Activated gamma-delta T cell (primary cell): ENCODE measurements around the gene SMOC1.
"Not testable (repeated sequence)": the region's sequence is repeated elsewhere in the genome, so short reads cannot be mapped to it uniquely, and the experiment has no call there.

Experiments used
- DNase-seq: peaks from one replicate; lab custom pipeline; 2025; lab: John Stamatoyannopoulos, UW

The SMOC1 gene

DNA sequence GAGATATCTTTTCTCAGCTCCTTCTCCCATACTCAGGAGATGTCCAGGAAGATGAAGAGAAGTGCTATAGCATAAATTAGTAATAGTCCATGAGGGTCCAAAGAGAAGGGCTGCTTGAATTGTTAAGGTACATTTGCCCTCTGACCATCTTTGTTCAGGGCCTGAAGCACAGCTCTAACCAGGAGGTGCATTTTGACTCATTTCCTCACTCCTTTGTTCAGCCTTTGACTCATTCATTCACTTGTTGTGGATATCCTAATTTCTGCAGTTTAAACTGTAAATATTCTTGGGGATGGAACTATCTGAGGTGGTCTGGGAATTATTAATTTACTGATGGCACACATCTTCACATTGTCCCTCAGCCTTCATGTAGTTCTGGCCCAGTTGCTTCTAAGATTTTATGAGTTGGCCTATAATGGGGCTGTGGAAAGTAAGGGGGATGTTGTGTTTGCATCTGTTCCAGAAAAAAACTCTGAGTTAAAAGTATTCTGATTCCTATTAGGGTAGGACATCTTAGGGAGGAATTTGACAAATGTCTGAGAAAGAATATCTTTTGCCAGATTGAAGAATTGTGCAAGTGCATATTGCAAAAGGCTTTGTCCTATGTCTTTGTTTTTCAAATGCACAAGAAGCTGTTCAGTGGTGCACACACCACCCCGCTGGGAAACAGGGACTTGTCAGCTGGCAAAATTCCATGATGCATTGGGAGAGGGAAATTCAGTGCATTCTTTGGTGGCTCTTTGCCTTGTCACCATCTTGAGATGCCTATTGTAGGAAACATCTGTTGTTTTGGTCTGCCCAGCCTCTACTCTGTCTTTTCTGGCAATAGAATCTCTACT is 22.1 kb downstream of the SMOC1 start:
- DNase-seq, result no peak

- not testable (repeated sequence) for DNase-seq
Observed at GRCh38 chr14:69903046-69903445, 23.8 kb downstream of the SMOC1 start.

GRCh38 chr14:69904246-69904645 is 25.0 kb downstream of the SMOC1 start:
- DNase-seq, result no peak

DNA sequence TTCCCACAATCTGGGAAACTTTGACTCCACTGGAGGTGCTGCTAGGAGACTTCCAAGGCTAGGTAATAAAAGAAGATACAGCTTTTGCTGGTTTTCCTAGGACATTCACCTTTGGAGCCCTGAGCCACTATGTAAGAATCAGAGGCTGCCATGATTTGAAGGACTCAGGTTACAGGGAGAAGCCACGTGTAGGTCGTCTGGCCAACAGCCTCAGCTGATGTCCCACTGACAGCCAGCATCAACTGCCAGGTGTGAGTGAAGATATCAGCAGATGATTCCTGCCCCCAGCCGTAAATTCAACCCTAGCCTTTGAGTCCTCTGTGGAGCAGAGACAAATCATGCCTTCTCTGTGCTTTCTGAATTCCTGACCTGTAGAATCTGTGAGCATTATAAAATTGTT is 27.0 kb downstream of the SMOC1 start:
- no peak for DNase-seq

DNA sequence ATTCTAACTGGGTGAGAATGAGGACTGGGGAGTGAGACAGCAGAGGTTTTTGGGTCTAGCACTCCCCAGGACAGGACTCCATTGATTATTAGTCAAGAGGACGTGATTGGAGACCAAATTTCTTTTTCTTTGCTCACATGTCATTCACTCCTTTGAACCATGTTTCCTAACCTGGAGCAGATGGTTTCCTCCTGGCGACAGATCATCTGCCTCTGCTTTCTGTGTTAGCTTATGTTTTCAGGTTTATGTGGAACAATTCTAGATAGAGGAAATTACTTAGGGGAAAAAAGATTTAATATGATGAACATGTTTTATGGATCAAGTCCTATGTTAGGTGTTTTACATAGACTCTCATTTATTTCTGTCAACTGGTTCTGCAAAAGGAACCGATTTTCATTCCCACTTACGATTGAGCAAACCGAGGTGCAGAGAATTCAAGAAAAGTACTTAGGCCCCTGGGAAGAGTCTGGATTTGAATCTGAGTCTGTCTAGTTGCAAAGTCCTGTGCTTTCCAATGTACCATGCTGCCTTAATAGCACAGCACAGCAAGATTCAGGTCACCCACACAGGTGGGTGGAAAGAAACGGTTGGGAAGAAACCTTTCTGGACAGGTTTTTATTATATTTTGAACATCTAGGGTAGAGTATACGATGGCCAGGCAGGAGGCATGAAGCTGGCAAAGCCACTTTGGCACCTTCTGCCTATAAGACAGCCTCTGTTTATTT is 30.8 kb downstream of the SMOC1 start:
- DNase-seq, result no peak

DNA sequence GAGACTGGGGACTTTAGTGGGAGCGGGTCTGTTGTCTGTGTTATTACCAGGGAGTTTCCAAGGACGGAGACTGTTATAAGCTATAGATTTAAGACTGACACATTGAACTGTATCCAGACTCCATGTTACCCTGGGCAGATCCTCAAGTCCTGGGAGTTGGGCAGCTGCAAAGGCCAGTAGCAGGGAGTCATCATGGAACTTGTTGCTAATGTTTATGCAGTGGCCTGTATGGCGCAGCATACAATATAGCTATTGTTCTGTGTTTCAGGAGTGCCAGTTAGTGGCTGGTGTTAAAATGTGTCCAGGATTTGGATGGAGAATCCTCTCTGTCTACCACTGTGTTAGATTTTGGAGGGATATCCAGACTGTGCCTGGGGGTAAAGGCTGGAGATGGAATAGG is 31.7 kb downstream of the SMOC1 start:
- no peak for DNase-seq

GRCh38 chr14:69913686-69914085 is 34.5 kb downstream of the SMOC1 start:
- DNase-seq, result no peak

DNA sequence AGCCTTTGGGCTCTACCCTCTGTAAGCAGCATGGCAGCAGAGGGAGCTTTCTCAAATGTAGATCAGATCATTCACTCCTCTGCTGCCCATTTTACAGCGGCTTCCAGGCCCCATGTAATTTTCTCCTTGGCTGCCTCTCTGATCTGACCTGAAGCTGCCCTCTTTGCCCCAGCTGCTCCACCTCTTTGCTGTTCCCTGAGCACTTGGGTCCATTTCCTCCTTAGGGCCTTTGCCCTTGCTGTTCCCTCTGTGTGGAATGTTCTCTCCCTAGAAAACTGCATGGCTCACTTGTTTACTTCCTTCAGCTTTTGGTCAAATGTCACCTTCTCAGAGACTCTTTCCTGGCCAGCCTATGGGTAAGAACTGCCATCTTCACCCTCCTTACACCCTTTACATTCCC is 37.2 kb downstream of the SMOC1 start:
- no peak for DNase-seq

DNA sequence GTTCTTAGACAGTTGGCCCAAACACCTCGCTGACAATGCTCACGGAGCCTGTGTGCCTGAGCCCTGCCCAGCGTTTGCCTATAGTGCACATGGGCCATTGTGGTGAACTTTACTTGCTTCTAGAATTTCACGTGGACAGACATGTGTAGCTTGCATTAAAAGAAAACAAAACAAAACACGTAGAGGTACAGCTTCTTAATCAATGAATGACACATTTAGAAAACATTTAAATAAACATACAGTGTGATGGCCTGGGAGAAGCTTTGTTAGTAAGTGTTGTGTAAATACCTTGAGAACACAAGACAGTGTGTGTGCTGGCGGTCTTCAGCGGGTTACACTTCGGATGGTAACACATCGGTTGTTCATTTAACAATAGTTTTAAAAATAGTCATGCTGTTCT is 38.1 kb downstream of the SMOC1 start:
- DNase-seq, result no peak

DNA sequence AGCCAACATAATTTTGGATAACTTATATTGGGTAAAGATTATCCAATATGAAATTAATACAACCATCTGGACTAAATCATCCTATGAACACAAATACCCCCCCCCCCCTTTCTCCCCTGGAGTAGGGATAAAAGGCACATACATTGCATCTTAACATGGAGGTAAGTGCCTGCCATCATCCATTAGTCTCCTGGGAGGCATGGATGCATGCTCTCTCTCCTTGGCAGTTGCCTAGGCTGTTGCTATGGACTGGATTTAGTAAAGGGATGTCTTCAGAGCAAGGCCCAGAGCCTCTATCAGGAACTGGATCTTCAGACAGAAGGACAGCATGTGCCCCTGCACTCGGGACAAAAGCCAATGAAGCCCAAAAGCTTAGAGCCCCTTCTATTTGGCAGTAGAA is 40.6 kb downstream of the SMOC1 start:
- no peak for DNase-seq

GRCh38 chr14:69921052-69921451 is 41.8 kb downstream of the SMOC1 start:
- DNase-seq, result no peak

GRCh38 chr14:69922198-69922597 is 43.0 kb downstream of the SMOC1 start:
- DNase-seq, result no peak

GRCh38 chr14:69924201-69924600 is 45.0 kb downstream of the SMOC1 start:
- no peak for DNase-seq

DNA sequence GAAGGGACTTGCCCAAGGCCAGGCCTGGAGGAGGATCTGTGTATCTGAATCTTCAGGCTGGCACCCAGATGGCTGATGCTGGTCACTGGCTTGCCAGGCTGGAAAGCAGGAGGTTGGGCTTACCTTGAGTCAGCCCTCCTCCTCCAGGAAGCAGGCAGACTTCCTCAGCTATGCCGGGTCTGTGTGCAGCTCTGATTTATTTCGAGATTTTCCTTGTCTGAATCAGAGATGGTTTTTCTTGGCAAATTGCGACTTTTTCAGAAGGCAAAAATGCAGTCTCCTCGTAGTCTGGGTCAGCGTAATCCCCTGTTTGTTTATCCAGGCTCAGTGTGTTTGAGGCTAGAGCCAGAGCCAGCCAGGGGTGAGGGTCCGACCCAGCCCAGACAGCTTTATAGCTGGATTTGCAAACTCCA is 48.9 kb downstream of the SMOC1 start:
- no peak for DNase-seq

DNA sequence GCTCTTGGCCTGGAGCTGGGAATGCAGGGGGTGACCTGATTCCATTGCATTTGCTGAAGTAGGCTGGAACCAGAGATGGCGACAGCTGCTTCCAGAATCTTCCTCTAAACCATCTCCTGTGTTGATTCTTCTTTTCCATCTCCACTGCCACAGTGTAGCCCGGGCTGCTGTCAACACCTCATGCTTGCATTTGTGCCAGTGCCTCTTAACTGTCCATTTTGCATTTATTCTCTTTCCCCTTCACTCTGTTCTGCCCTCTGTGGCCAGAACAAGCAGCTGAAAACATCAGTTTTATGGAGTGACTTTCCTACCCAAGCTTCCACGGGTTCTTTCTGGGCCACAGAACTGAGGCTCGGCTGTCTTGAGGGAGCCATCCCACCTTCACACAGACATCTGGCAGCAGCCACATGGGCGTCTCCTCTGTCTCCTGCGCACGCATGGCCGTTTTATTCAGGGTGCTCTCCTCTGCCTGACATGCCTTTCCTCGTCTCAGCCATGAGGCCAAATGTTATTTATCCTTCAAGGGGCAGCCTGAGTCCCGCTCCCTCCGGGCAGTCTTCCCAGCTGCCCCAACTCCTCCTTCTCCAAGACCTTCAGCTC is 51.7 kb downstream of the SMOC1 start:
- DNase-seq, result no peak

DNA sequence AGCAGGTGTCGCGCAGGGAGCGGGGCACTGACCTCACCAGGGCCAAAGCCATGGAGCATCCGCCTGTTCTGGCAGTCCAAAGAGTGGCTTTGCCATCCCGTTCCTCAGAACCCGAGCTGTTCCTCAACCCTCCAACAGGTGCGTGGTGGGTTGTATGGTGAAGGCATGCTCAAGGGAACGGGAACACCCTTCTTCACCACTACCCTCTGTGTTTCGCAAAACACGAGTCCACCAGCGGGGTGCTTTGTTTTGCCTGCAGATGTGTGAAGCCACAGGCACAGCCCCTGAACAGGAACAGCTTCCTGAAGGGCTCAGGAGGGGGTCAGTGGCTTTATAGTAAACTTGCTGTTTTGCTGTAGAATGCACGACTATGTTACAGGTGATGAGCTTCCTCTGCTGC is 52.7 kb downstream of the SMOC1 start:
- no peak for DNase-seq

- DNase-seq, result no peak
Observed at GRCh38 chr14:69932391-69932790, 53.2 kb downstream of the SMOC1 start.

- DNase-seq, result no peak
Observed at GRCh38 chr14:69933623-69934275, 54.5 kb downstream of the SMOC1 start.

DNA sequence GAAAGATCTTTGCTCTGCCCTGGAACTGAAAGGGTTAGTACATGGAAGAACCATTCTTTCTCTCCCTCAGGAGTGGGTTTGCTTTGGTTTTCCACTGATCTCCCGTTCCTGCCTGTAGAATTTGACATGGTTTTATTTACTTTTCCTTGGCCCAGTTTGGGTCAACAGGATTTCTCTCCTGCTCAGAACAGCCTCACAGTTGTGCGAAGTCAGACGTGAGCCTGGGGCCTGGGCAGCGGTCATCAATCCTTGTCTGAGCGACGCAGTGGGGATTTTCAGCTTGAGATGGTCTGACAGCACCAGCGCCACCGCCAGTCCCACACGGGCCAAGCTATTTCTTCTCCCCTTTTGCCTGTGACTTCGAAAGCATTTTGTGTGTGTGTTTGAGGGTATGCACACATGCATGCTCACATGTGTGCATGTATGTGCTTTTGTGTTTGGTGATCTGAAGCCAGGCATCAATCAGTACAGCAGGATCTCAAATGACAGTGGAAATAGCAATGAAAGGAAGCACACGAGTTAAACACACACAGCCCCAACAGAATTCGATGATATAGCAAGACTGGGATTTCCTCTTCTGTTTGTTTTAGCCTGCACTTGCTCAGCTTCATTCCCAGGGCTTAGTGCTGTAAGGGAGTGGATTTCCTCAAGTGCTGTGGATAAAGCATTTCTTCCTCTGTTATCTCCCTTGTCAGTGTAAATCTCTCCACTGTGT is 58.3 kb downstream of the SMOC1 start:
- no peak for DNase-seq

GRCh38 chr14:69938751-69939150 is 59.5 kb downstream of the SMOC1 start:
- DNase-seq, result no peak

DNA sequence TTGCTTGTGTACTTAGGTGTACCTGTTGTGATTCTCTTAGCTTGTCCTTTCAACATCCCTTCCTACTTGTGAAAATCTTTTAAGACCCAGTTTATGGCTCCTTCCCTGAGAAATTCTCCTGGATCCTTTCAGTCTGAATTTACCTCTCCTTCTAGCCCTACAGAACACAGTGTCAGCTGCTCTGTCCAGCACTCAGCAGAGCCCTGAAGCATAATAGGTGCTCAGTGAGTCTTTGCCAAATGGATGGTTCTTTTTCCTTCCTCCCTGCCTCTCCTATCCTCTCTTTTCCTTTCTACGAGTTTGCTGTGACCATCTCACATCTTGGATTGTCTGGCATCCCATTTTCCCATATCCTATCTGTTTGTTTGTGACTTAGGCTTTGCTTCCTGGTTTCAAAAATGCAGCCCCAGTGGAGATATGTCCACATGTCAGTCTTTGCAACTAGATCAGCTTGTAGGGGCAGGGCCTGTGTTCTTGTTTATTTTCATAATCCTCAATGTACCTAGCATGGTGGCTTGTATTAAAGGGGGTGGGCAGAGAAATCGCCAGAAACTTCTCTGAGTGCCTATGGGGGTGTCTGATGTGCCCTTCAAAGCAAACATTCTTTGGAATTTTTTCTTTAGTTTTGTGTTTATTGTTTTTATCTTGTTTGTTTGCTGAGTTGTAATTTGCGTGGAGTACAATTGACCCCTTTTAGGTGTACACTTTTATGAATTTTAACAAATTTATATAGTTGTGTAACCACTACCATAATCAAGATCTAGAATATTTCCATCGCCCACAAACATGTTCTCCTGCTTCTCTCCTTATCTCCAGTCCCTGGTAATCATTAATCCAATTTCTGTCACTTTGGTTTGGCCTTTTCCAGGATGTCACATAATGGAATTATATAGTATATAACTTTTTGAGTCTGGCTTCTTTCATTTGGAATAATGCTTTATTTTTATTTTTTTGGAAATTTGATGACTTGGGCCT is 62.8 kb downstream of the SMOC1 start:
- DNase-seq, result no peak
